ENCODE data around the gene GPR45.

- TF ChIP-seq POLR2A (IDR thresholded peaks at IDR 0.05; ENCODE audit: low read depth, low read length) (no peak), POLR2AphosphoS5 (IDR thresholded peaks at IDR 0.05; ENCODE audit: low read depth, low read length) (no peak), SPI1 (IDR thresholded peaks at IDR 0.05; ENCODE audit: low read depth, low read length) (no peak)
Observed at GRCh38 chr2:105274046-105274445, 32.5 kb downstream of the GPR45 start.

All from GM12891 (cell line).